IMR-90 (cell line): Measurements from ENCODE around the gene CCDC92. TPM values are rescaled to one million over a fixed set of nuclear protein-coding genes. Genes with fewer than 3 reads are reported as not detected.

ENCODE experiments used
- ATAC-seq: fragments of 200-7000 bp; cut with Tn5 transposase; 2 replicates; pipeline ENCODE4 v1.9.1; 2020; ENCODE audit warnings: low read depth, mild to moderate bottlenecking, moderate library complexity
- BruUV-seq: library from RNA; stranded (reverse); fragments of 400-500 nt; replicated peaks from 2 replicates; lab custom pipeline; 2021; lab: Mats Ljungman, UMichigan
- CTCF ChIA-PET: fragments of 300-600 bp; formaldehyde crosslinking; extraction: SDS; loops from one replicate; lab custom pipeline; 2021; ENCODE audit warnings: antibody characterized with exemption; lab: Yijun Ruan, JAX
- POLR2A ChIA-PET: fragments of 300-600 bp; sonication (Branson Sonifier 250); formaldehyde crosslinking; loops from one replicate; lab custom pipeline; 2022; ENCODE audit warnings: antibody characterized with exemption; ENCODE audit not compliant: unreplicated experiment; lab: Charles Lee
- DNase-seq: peaks from one replicate; pipeline ENCODE4 v3.0.0; 2013
- H2AFZ ChIP-seq: replicated peaks from 2 replicates; pipeline ENCODE3; 2013; ENCODE audit warnings: low read length, mild to moderate bottlenecking; ENCODE audit not compliant: poor library complexity
- H2AK5ac ChIP-seq: 2 replicates; pipeline ENCODE4 v1.6.1; 2013; ENCODE audit warnings: low read depth, low read length, inconsistent platforms
- H2AK9ac ChIP-seq: replicated peaks from 2 replicates; pipeline ENCODE3; 2013; ENCODE audit warnings: mild to moderate bottlenecking, low read depth, low read length, moderate library complexity; ENCODE audit not compliant: poor library complexity
- H2BK120ac ChIP-seq: 2 replicates; pipeline ENCODE4 v1.6.1; 2013; ENCODE audit warnings: low read depth, low read length, inconsistent platforms
- H2BK15ac ChIP-seq: 3 replicates; pipeline ENCODE4 v1.6.1; 2013; ENCODE audit warnings: low read depth, low read length, inconsistent platforms
- H2BK20ac ChIP-seq: 2 replicates; pipeline ENCODE4 v1.6.1; 2013; ENCODE audit warnings: low read depth, mild to moderate bottlenecking, inconsistent platforms, low read length, moderate library complexity
- H2BK5ac ChIP-seq: 2 replicates; pipeline ENCODE4 v1.6.1; 2013; ENCODE audit warnings: mild to moderate bottlenecking, low read depth, low read length, inconsistent platforms; ENCODE audit not compliant: poor library complexity, severe bottlenecking
- H3K14ac ChIP-seq: replicated peaks from 2 replicates; pipeline ENCODE4 v1.6.1; 2013; ENCODE audit warnings: low read depth, low read length, inconsistent platforms
- H3K18ac ChIP-seq: 2 replicates; pipeline ENCODE4 v1.6.1; 2013; ENCODE audit warnings: low read depth, low read length, control low read depth
- H3K23ac ChIP-seq: 2 replicates; pipeline ENCODE4 v1.6.1; 2013; ENCODE audit warnings: low read depth, low read length, inconsistent platforms
- H3K27ac ChIP-seq: 2 replicates; pipeline ENCODE4 v1.5.1; 2013; ENCODE audit warnings: mild to moderate bottlenecking, control low read depth, low read length; ENCODE audit not compliant: insufficient read depth
- H3K27me3 ChIP-seq: 2 replicates; pipeline ENCODE4 v1.6.1; 2013; ENCODE audit warnings: low read length; ENCODE audit not compliant: control insufficient read depth, insufficient read depth
- H3K36me3 ChIP-seq: 2 replicates; pipeline ENCODE4 v1.6.1; 2013; ENCODE audit warnings: low read length, mixed read lengths; ENCODE audit not compliant: control insufficient read depth, insufficient read depth
- H3K4ac ChIP-seq: 2 replicates; pipeline ENCODE4 v1.6.1; 2013; ENCODE audit warnings: low read depth, low read length, inconsistent platforms
- H3K4me1 ChIP-seq: 2 replicates; pipeline ENCODE4 v1.6.1; 2013; ENCODE audit warnings: low read length, mixed read lengths; ENCODE audit not compliant: control insufficient read depth, insufficient read depth
- H3K4me2 ChIP-seq: 2 replicates; pipeline ENCODE4 v1.6.1; 2013; ENCODE audit warnings: low read depth, mild to moderate bottlenecking, control low read depth, low read length, moderate library complexity
- H3K4me3 ChIP-seq: 2 replicates; pipeline ENCODE4 v1.5.1; 2013; ENCODE audit warnings: low read depth, mild to moderate bottlenecking, control low read depth, low read length, moderate library complexity; ENCODE audit not compliant: insufficient read depth
- H3K56ac ChIP-seq: 2 replicates; pipeline ENCODE4 v1.6.1; 2013; ENCODE audit warnings: low read length, inconsistent platforms; ENCODE audit not compliant: insufficient read depth; ENCODE audit errors: extremely low read depth
- H3K79me1 ChIP-seq, 2 experiments: 2 replicates each; pipeline ENCODE4 v1.6.1; 2013; ENCODE audit warnings: low read length in 2 of 2, inconsistent platforms in 1 of 2, low read depth in 1 of 2
- H3K9ac ChIP-seq: 2 replicates; pipeline ENCODE4 v1.6.1; 2013; ENCODE audit warnings: low read depth, low read length, control low read depth
- H3K9me1 ChIP-seq: 2 replicates; pipeline ENCODE4 v1.6.1; 2013; ENCODE audit warnings: low read length, inconsistent platforms; ENCODE audit not compliant: insufficient read depth
- H3K9me3 ChIP-seq: 2 replicates; pipeline ENCODE4 v1.6.1; 2013; ENCODE audit warnings: low read length; ENCODE audit not compliant: control insufficient read depth, insufficient read depth
- H4K20me1 ChIP-seq: 2 replicates; pipeline ENCODE4 v1.6.1; 2013; ENCODE audit warnings: low read length, inconsistent platforms; ENCODE audit not compliant: insufficient read depth
- H4K5ac ChIP-seq: 2 replicates; pipeline ENCODE4 v1.6.1; 2013; ENCODE audit warnings: mild to moderate bottlenecking, low read depth, low read length, control low read depth
- H4K8ac ChIP-seq, 2 experiments: 2 replicates each; pipeline ENCODE4 v1.6.1; 2013; ENCODE audit warnings: low read depth in 2 of 2, low read length in 2 of 2, control low read depth in 1 of 2, inconsistent platforms in 1 of 2
- H4K91ac ChIP-seq: 2 replicates; pipeline ENCODE4 v1.6.1; 2013; ENCODE audit warnings: low read depth, low read length, inconsistent platforms; ENCODE audit not compliant: insufficient read depth
- BHLHE40 ChIP-seq: fragments of 150-350 bp; IDR thresholded peaks from 2 replicates; pipeline ENCODE4 v1.6.1; 2016; ENCODE audit warnings: mild to moderate bottlenecking, low read depth, low read length
- CEBPB ChIP-seq: IDR thresholded peaks from 2 replicates; pipeline ENCODE4 v1.6.1; 2012; ENCODE audit warnings: low read depth, low read length, improper control_type of control experiment
- CHD1 ChIP-seq: IDR thresholded peaks from 2 replicates; pipeline ENCODE4 v1.6.1; 2012; ENCODE audit warnings: low read depth, low read length, improper control_type of control experiment
- MAFK ChIP-seq: IDR thresholded peaks from 2 replicates; pipeline ENCODE4 v1.6.1; 2012; ENCODE audit warnings: low read depth, low read length, improper control_type of control experiment
- MAZ ChIP-seq: IDR thresholded peaks from 2 replicates; pipeline ENCODE4 v1.6.1; 2012; ENCODE audit warnings: low read depth, mild to moderate bottlenecking, low read length, improper control_type of control experiment, moderate library complexity, borderline replicate concordance
- MXI1 ChIP-seq: IDR thresholded peaks from 2 replicates; pipeline ENCODE4 v1.6.1; 2012; ENCODE audit warnings: low read depth, mild to moderate bottlenecking, low read length, moderate library complexity, borderline replicate concordance
- NFE2L2 ChIP-seq: fragments of 150-350 bp; IDR thresholded peaks from 2 replicates; pipeline ENCODE4 v1.6.1; 2016; ENCODE audit warnings: low read depth, mild to moderate bottlenecking, low read length
- POLR2A ChIP-seq: IDR thresholded peaks from 2 replicates; pipeline ENCODE4 v1.6.1; 2012; ENCODE audit warnings: mild to moderate bottlenecking, low read depth, low read length
- RAD21 ChIP-seq: IDR thresholded peaks from 2 replicates; pipeline ENCODE4 v1.6.1; 2012; ENCODE audit warnings: low read length, improper control_type of control experiment
- RCOR1 ChIP-seq: IDR thresholded peaks from 2 replicates; pipeline ENCODE4 v1.6.1; 2012; ENCODE audit warnings: mild to moderate bottlenecking, low read length, improper control_type of control experiment; ENCODE audit not compliant: insufficient replicate concordance
- RFX5 ChIP-seq: IDR thresholded peaks from 2 replicates; pipeline ENCODE4 v1.8.0; 2012; ENCODE audit warnings: low read depth, mild to moderate bottlenecking, low read length, moderate library complexity
- SMC3 ChIP-seq: fragments of 150-350 bp; IDR thresholded peaks from 2 replicates; pipeline ENCODE4 v1.6.1; 2016; ENCODE audit warnings: low read depth, mild to moderate bottlenecking, antibody characterized with exemption, low read length, moderate library complexity
- WGBS, 2 experiments: methylation state at CpG; one replicate each; pipeline versions ENCODE4 v1.1.5 to v1.1.7; 2013; ENCODE audit warnings: missing lambda C conversion rate in 2 of 2; ENCODE audit not compliant: insufficient read length in 1 of 2; ENCODE audit errors: extremely low coverage in 2 of 2; 5-methylcytosine and 5-hydroxymethylcytosine counted together
- dilution Hi-C: fragments of 300-500 bp; cut with HindIII; formaldehyde crosslinking; loops from one replicate; pipeline ENCODE4 v1.14.3; 2018; ENCODE audit warnings: low sequenced_read_pairs; ENCODE audit not compliant: unreplicated experiment
- in situ Hi-C: fragments of 300-500 bp; cut with MboI; formaldehyde crosslinking; loops from 3 replicates; pipeline ENCODE4 v1.14.3; 2019; ENCODE audit warnings: low sequenced_read_pairs, inconsistent platforms, mixed read lengths
- intact Hi-C: fragments of 100-400 bp; cut with micrococcal nuclease; formaldehyde crosslinking; loops from 2 replicates; pipeline ENCODE4 v1.10.0; 2022
- polyA plus RNA-seq, 3 experiments: library from polyadenylated mRNA; depleted of rRNA; stranded (reverse); fragments of >200 nt; gene quantifications; 2 replicates each; pipeline ENCODE4 v1.2.3, GENCODE V29; 2012; ENCODE audit warnings: low replicate concordance in 1 of 3
- total RNA-seq: library from RNA; depleted of rRNA; stranded (reverse); fragments of >200 nt; gene quantifications from 2 replicates; pipeline ENCODE4 v1.2.3, GENCODE V29; 2012
- TF ChIP-seq, protein P1 (sequence below): conservative IDR thresholded peaks from 2 replicates; pipeline ENCODE4 v1.5.1; 2012; ENCODE audit warnings: mild to moderate bottlenecking, low read depth, low read length, improper control_type of control experiment
- TF ChIP-seq, protein P2 (sequence below): fragments of 150-350 bp; IDR thresholded peaks from 2 replicates; pipeline ENCODE4 v1.6.1; 2016; ENCODE audit warnings: low read depth, mild to moderate bottlenecking, low read length, moderate library complexity, borderline replicate concordance
- TF ChIP-seq, protein P3 (sequence below): fragments of 150-350 bp; IDR thresholded peaks from 2 replicates; pipeline ENCODE4 v1.6.1; 2017; ENCODE audit warnings: mild to moderate bottlenecking, antibody characterized with exemption, low read length, low read depth

CCDC92 gene
- total and polyA plus RNA-seq, 2 of the 4 experiments (the other 2 are of a cell fraction) = 5.7 to 55.5 TPM

DNA sequence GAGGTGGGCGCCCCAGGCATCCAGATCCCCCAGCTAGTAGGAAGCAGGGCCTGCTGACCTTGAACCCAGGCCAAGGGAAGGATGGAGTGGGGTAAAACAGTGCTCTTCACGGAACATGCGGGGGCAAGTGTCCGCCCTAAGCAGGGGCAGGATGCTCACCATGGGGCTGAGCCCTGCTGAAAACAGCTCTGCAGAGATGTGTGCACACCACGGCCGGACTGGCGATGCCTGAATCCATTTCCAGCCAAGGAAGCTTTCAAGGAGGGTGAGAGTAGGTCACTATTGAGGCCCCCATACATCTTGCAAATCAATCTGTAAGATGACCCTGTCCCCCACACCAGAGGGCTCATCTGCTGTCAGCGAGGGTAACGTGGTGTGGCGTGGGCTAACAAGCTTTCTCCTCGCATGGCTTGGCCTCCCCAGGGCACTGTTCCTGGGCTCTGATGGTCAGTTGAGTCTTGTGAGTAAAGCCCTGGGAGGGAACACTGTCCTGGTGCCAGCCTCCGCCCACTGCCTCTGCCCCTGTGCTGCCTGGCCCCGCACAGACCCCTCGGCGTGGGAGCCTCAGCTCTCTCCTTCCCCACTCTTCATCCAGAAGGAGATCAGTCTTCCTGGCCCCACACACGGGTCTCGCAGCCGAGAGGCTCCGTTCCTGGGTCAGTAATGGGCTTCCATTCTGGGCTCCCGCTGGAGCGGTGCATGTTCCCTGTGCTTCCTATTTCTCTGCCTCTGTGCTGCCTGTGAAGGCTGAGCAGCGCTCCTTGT, 69.1 kb downstream of the CCDC92 start:
- Histone ChIP-seq H3K4me3 (no peak overlapping the region), H3K4me2 (no peak overlapping the region), H3K14ac (no peak overlapping the region), H2BK20ac (no peak overlapping the region), H3K27ac (no peak overlapping the region), H2BK120ac (no peak overlapping the region), H3K9me3 (no peaks in the 10 kb centered on the region), H4K91ac (no peak overlapping the region), H3K56ac (no peak overlapping the region), H3K36me3 (no peaks in the 10 kb centered on the region), H2AK9ac (no peak overlapping the region), H3K18ac (no peak overlapping the region), H3K27me3 (no peaks in the 10 kb centered on the region; the same call in 1 of the 2 replicates), H3K4me1 (peaks cover 8% of the 10 kb centered on the region), H3K4ac (no peak overlapping the region; the same call in 1 of the 2 replicates), H4K20me1 (no peaks in the 10 kb centered on the region), H2BK15ac (no peak overlapping the region), H3K9me1 (no peaks in the 10 kb centered on the region; the same call in 1 of the 2 replicates), H4K5ac (no peak overlapping the region), H2AFZ (no peak overlapping the region), H4K8ac (no peak overlapping the region), H3K79me1 (no peaks in the 10 kb centered on the region), H3K9ac (no peak overlapping the region), H3K23ac (no peak overlapping the region), H2BK5ac (no peak overlapping the region), H2AK5ac (no peak overlapping the region)
- ChIA-PET CTCF (interaction anchor here (1.3 kb wide), 1 partner anchor 80 kb away, joined by 4 read pairs; no protein-coding TSS in a partner anchor), POLR2A (no interaction called here)
- no peak for ATAC-seq
- intact Hi-C loops (loop anchor here (2.0 kb wide), 1 partner anchor 67 kb away; no protein-coding TSS in a partner anchor), dilution Hi-C loops (no loop called here), in situ Hi-C loops (loop anchor here (5.0 kb wide), 1 partner anchor 74 kb away; no protein-coding TSS in a partner anchor)
- no peak for DNase-seq
- BruUV-seq = no TSS peak
- 69% methylated on average over 6 of the region's 22 CpGs; no CpG with 5 or more reads in 1 of the 2 experiments for WGBS, 2 experiments
- no peak for TF ChIP-seq POLR2A
- TF ChIP-seq, protein P1, sequence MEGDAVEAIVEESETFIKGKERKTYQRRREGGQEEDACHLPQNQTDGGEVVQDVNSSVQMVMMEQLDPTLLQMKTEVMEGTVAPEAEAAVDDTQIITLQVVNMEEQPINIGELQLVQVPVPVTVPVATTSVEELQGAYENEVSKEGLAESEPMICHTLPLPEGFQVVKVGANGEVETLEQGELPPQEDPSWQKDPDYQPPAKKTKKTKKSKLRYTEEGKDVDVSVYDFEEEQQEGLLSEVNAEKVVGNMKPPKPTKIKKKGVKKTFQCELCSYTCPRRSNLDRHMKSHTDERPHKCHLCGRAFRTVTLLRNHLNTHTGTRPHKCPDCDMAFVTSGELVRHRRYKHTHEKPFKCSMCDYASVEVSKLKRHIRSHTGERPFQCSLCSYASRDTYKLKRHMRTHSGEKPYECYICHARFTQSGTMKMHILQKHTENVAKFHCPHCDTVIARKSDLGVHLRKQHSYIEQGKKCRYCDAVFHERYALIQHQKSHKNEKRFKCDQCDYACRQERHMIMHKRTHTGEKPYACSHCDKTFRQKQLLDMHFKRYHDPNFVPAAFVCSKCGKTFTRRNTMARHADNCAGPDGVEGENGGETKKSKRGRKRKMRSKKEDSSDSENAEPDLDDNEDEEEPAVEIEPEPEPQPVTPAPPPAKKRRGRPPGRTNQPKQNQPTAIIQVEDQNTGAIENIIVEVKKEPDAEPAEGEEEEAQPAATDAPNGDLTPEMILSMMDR = no peak
- TF ChIP-seq RCOR1 = no peak
- no peak for TF ChIP-seq MXI1
- TF ChIP-seq, protein P2, sequence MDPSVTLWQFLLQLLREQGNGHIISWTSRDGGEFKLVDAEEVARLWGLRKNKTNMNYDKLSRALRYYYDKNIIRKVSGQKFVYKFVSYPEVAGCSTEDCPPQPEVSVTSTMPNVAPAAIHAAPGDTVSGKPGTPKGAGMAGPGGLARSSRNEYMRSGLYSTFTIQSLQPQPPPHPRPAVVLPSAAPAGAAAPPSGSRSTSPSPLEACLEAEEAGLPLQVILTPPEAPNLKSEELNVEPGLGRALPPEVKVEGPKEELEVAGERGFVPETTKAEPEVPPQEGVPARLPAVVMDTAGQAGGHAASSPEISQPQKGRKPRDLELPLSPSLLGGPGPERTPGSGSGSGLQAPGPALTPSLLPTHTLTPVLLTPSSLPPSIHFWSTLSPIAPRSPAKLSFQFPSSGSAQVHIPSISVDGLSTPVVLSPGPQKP = no peak
- TF ChIP-seq SMC3 = no peak
- no peak for TF ChIP-seq CEBPB
- no peak for TF ChIP-seq RAD21
- TF ChIP-seq MAZ = no peak
- no peak for TF ChIP-seq BHLHE40
- TF ChIP-seq NFE2L2 = no peak
- no peak for TF ChIP-seq RFX5
- TF ChIP-seq, protein P3, sequence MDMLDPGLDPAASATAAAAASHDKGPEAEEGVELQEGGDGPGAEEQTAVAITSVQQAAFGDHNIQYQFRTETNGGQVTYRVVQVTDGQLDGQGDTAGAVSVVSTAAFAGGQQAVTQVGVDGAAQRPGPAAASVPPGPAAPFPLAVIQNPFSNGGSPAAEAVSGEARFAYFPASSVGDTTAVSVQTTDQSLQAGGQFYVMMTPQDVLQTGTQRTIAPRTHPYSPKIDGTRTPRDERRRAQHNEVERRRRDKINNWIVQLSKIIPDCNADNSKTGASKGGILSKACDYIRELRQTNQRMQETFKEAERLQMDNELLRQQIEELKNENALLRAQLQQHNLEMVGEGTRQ = no peak
- no peak for TF ChIP-seq MAFK
- no peak for TF ChIP-seq CHD1
